HL-60 (cell line): ENCODE measurements around the gene IFITM1.

Experiments
- DNase-seq, 2 experiments: peaks; one replicate each; pipeline ENCODE4 v3.0.0-alpha.2; 2010 to 2020; ENCODE audit warnings: low read depth in 1 of 2, low spot score in 1 of 2
- H3K27ac ChIP-seq: fragments of 250-450 bp; sonication (Bioruptor Pico); replicated peaks from 2 replicates; pipeline ENCODE4 v1.5.1; 2020; ENCODE audit warnings: mild to moderate bottlenecking, moderate library complexity
- H3K27me3 ChIP-seq: fragments of 250-450 bp; sonication (Bioruptor Pico); 2 replicates; pipeline ENCODE4 v1.5.1; 2021; ENCODE audit warnings: mild to moderate bottlenecking, moderate library complexity; ENCODE audit not compliant: insufficient read depth, poor library complexity, severe bottlenecking
- H3K4me3 ChIP-seq: replicated peaks from 2 replicates; pipeline ENCODE4 v1.5.1; 2011; ENCODE audit warnings: mild to moderate bottlenecking, control low read depth, low read length; ENCODE audit not compliant: insufficient read depth
- CTCF ChIP-seq: IDR thresholded peaks from one replicate; pipeline ENCODE4 v1.5.1; 2011; ENCODE audit warnings: low read length, control low read depth, inconsistent platforms; ENCODE audit not compliant: insufficient read depth
- GABPA ChIP-seq: IDR thresholded peaks from 2 replicates; pipeline ENCODE4 v1.6.1; 2012; ENCODE audit warnings: low read depth
- POLR2AphosphoS5 ChIP-seq: IDR thresholded peaks from 2 replicates; pipeline ENCODE4 v1.6.1; 2012; ENCODE audit warnings: low read depth
- REST ChIP-seq: IDR thresholded peaks from 2 replicates; pipeline ENCODE4 v1.6.1; 2012; ENCODE audit warnings: low read depth; ENCODE audit not compliant: insufficient replicate concordance
- SPI1 ChIP-seq: IDR thresholded peaks from 2 replicates; pipeline ENCODE4 v1.6.1; 2012; ENCODE audit warnings: low read depth, mild to moderate bottlenecking, borderline replicate concordance

IFITM1 gene

GRCh38 chr11:269146-269890 lies 44.5 kb upstream of the IFITM1 start:
- no peaks in the 10 kb centered on the region for H3K27me3 ChIP-seq
- H3K4me3 ChIP-seq, result peak overlapping the region; percentile 23
- peak; percentile 82 to 96 for DNase-seq
- H3K27ac ChIP-seq, result peak overlapping the region; percentile 99
- TF ChIP-seq REST (peak; percentile 65), CTCF (no peak), POLR2AphosphoS5 (peak; percentile 67; the same call in 1 of the 2 replicates), GABPA (no peak), SPI1 (peak; percentile 98)

GRCh38 chr11:270451-271318 lies 43.2 kb upstream of the IFITM1 start:
- H3K27ac ChIP-seq, result peak overlapping the region; percentile 99
- DNase-seq, result no peak
- TF ChIP-seq SPI1 (no peak), POLR2AphosphoS5 (no peak), GABPA (no peak), REST (no peak), CTCF (no peak)
- H3K4me3 ChIP-seq, result no peak overlapping the region
- H3K27me3 ChIP-seq, result no peaks in the 10 kb centered on the region

GRCh38 chr11:271319-271715 lies 42.5 kb upstream of the IFITM1 start:
- no peak overlapping the region for H3K4me3 ChIP-seq
- TF ChIP-seq POLR2AphosphoS5 (no peak), SPI1 (no peak), GABPA (no peak), REST (no peak), CTCF (no peak)
- no peak for DNase-seq
- no peak overlapping the region for H3K27ac ChIP-seq
- H3K27me3 ChIP-seq, result no peaks in the 10 kb centered on the region
